Adrenal gland (tissue), 12 donors: Measurements from ENCODE around the gene GOLGB1. TPM values are rescaled to one million over a fixed set of nuclear protein-coding genes. Genes with fewer than 3 reads are reported as not detected.

Source experiments
- DNase-seq, 7 donors: peaks; one replicate each; pipeline ENCODE4 v3.0.0-alpha.2; 2019 to 2020
- H3K27ac ChIP-seq, 5 donors: fragments of 200-600 bp; sonication (generic) in 4 of 5; 1 replicate in 3 of 5; 2 replicates in 2 of 5; pipeline versions ENCODE4 v1.5.1 to v1.8.0; 2016 to 2020; ENCODE audit warnings: mild to moderate bottlenecking in 1 of 5
- H3K27me3 ChIP-seq: fragments of 200-600 bp; 2 replicates; pipeline ENCODE4 v1.8.0; 2021
- H3K36me3 ChIP-seq, 2 donors: fragments of 200-600 bp; replicated peaks in 1 of 2; 1 replicate in 1 of 2; 2 replicates in 1 of 2; pipeline versions ENCODE4 v1.5.1 to v1.8.0; 2018 to 2022
- H3K4me1 ChIP-seq, 2 donors: fragments of 200-600 bp; replicated peaks in 1 of 2; 1 replicate in 1 of 2; 2 replicates in 1 of 2; pipeline versions ENCODE4 v1.5.1 to v1.8.0; 2018 to 2021
- H3K4me3 ChIP-seq, 4 donors: fragments of 200-600 bp; sonication (generic) in 3 of 4; one replicate each; pipeline ENCODE4 v1.5.1; 2016 to 2018
- H3K9me3 ChIP-seq, 3 donors: fragments of 200-600 bp; sonication (generic) in 1 of 3; replicated peaks in 1 of 3; 1 replicate in 2 of 3; 2 replicates in 1 of 3; pipeline versions ENCODE4 v1.5.1 to v1.8.0; 2016 to 2021
- CTCF ChIP-seq, 6 experiments: fragments of 450-650 bp in 4 of 6; fragments of 200-600 bp in 2 of 6; sonication (generic) in 1 of 6; IDR thresholded peaks; 1 replicate in 5 of 6; 2 replicates in 1 of 6; pipeline versions ENCODE4 v1.5.1 to v1.8.0; 2016 to 2021; ENCODE audit warnings: antibody characterized with exemption in 6 of 6, mild to moderate bottlenecking in 2 of 6, moderate library complexity in 1 of 6
- POLR2A ChIP-seq, 2 donors: fragments of 450-650 bp; IDR thresholded peaks; one replicate each; pipeline ENCODE4 v1.6.1; 2017; ENCODE audit warnings: antibody characterized with exemption in 2 of 2, mild to moderate bottlenecking in 2 of 2, moderate library complexity in 1 of 2
- WGBS, 4 donors: extraction: QIAGEN DNeasy Blood & Tissue Kit in 2 of 4; methylation state at CpG; one replicate each; pipeline versions ENCODE4 v1.1.5 to v1.1.7; 2013 to 2017; 5-methylcytosine and 5-hydroxymethylcytosine counted together
- intact Hi-C, 2 donors: fragments of 100-400 bp; cut with DNase I; formaldehyde crosslinking; loops; one replicate each; pipeline versions ENCODE4 v1.14.1 to v1.15.0; 2022 to 2023
- polyA plus RNA-seq, 3 donors: library from polyadenylated mRNA; stranded (reverse); fragments of 200-250 nt in 2 of 3; fragments of 350-450 nt in 1 of 3; fragmentation: Illumina TruSeq in 1 of 3; extraction: RNeasy Lipid Tissue Mini Kit (QIAGEN cat#74804) in 1 of 3; gene quantifications; one replicate each; pipeline ENCODE4 v1.2.3, GENCODE V29; 2013 to 2014
- total RNA-seq, 9 donors: library from RNA; depleted of rRNA in 4 of 9; stranded (reverse); fragments of >200 nt in 4 of 9; fragments of 120-200 nt in 1 of 9; fragmentation: NEBNext Ultra II Directional in 1 of 9; extraction: Animal tissue kit (Norgen Biotek cat#: 25700) in 1 of 9; gene quantifications; one replicate each; pipeline versions ENCODE4 v1.1.0 to v1.2.4, GENCODE V29; 2013 to 2023
- donor health status: healthy with polysubstance abuse.
- donor health status: Bipolar disorder and iron deficiency.
- donor health status: DM: yes; HTN: yes; CAD: no.
- donor health status: DM: no; HTN: no; CAD: no.
- donor health status: DM: no; HTN: no; CAD: no.
- donor health status: DM: yes; HTN: yes; CAD: no.

The GOLGB1 gene
- total and polyA plus RNA-seq, 12 donors = 31.6 to 118 (median 73.3) TPM

- Histone ChIP-seq H3K4me1 (peaks cover 7 to 8% of the 10 kb centered on the region in 2 donors), H3K27me3 (no peaks in the 10 kb centered on the region), H3K36me3 (peaks cover 0 to 8% of the 10 kb centered on the region in 2 donors), H3K27ac (no peak overlapping the region), H3K4me3 (no peak overlapping the region), H3K9me3 (no peaks in the 10 kb centered on the region)
- WGBS, 4 donors = 96 to 100% (median 98%) methylated on average over 2 of the region's 2 CpGs
- TF ChIP-seq POLR2A (IDR thresholded peaks at IDR 0.05) (no peak), CTCF (IDR thresholded peaks at IDR 0.05) (no peak)
- no peak for DNase-seq
- intact Hi-C loops = no loop called here
Measured at GRCh38 chr3:121707531-121708273, 41.8 kb downstream of the GOLGB1 start.

- 92 to 96% (median 94%) methylated on average over 5 of the region's 5 CpGs for whole genome bisulfite sequencing, 4 donors
- intact Hi-C loops = no loop called here
Measured at GRCh38 chr3:121705541-121705940, 44.0 kb downstream of the GOLGB1 start.

GRCh38 chr3:121703973-121704372, 45.6 kb downstream of the GOLGB1 start:
- H3K9me3 ChIP-seq = no peaks in the 10 kb centered on the region
- peaks cover 2 to 20% of the 10 kb centered on the region in 2 donors for H3K4me1 ChIP-seq
- H3K27ac ChIP-seq = no peak overlapping the region
- no peaks in the 10 kb centered on the region for H3K27me3 ChIP-seq
- WGBS, 4 donors = 96 to 99% (median 97%) methylated on average over 5 of the region's 5 CpGs
- H3K36me3 ChIP-seq = peaks cover 0 to 15% of the 10 kb centered on the region in 2 donors
- no peak for TF ChIP-seq POLR2A (IDR thresholded peaks at IDR 0.05)
- TF ChIP-seq CTCF (IDR thresholded peaks at IDR 0.05) = no peak
- H3K4me3 ChIP-seq = no peak overlapping the region
- DNase-seq = no peak
- intact Hi-C loops = no loop called here

More at GRCh38 chr3:121705541-121705940, 44.0 kb downstream of the GOLGB1 start:
- no peak for DNase-seq
- no peak for TF ChIP-seq CTCF (IDR thresholded peaks at IDR 0.05)
- TF ChIP-seq POLR2A (IDR thresholded peaks at IDR 0.05) = no peak
- Histone ChIP-seq H3K4me1 (peaks cover 7 to 8% of the 10 kb centered on the region in 2 donors), H3K36me3 (peaks cover 0 to 15% of the 10 kb centered on the region in 2 donors), H3K27me3 (no peaks in the 10 kb centered on the region), H3K9me3 (no peaks in the 10 kb centered on the region), H3K27ac (no peak overlapping the region), H3K4me3 (no peak overlapping the region)

DNA sequence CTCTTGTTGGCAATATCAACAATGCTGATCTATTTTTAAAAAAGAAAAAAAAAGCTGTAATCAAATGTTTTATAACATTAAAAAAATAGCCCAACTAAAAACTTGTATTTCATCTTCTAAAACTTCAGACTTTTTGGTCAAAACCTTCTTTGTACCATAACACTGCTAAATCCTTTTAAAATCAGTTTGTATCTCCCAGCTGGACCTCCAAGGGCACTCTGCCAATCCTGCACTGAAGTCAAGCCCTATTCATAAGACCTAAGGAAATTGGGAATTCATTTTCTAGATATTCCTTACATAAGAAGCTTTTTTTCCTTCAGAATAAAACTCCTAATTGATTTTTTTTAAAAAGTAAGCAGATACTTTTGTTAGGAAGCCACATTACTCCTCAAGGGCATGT, 50.6 kb downstream of the GOLGB1 start:
- intact Hi-C loops = no loop called here
- peak overlapping the region in 2 of 5 donors; percentile 6 to 36 for H3K27ac ChIP-seq
- DNase-seq = peak in 3 of 7 donors; percentile 10 to 62 (median 14)

More for the DNA sequence above, 50.6 kb downstream of the GOLGB1 start:
- peaks cover 0 to 18% of the 10 kb centered on the region in 2 donors for H3K36me3 ChIP-seq
- no peaks in the 10 kb centered on the region for H3K27me3 ChIP-seq
- TF ChIP-seq POLR2A (IDR thresholded peaks at IDR 0.05) (no peak), CTCF (IDR thresholded peaks at IDR 0.05) (no peak)
- no peaks in the 10 kb centered on the region for H3K9me3 ChIP-seq
- H3K4me1 ChIP-seq = peaks cover 0 to 36% of the 10 kb centered on the region in 2 donors
- H3K4me3 ChIP-seq = no peak overlapping the region
